HepG2 (cell line): ENCODE measurements around the gene GNG4. TPM values are rescaled to one million over a fixed set of nuclear protein-coding genes. Genes with fewer than 3 reads are reported as not detected.
A peak's percentile ranks its signal among the peaks of the same experiment; 100 is the strongest.

Experiments
- ARID3A ChIP-seq: IDR thresholded peaks from 2 replicates; pipeline ENCODE4 v1.6.1; 2012; ENCODE audit warnings: low read depth, low read length, improper control_type of control experiment
- E2F2 ChIP-seq: sonication (generic); formaldehyde crosslinking; IDR thresholded peaks from 2 replicates; pipeline ENCODE4 v1.4.0; 2020; ENCODE audit warnings: missing genetic modification reagents, borderline replicate concordance
- IRF2 ChIP-seq: IDR thresholded peaks from 2 replicates; pipeline ENCODE4 v1.6.1; 2018; ENCODE audit warnings: missing genetic modification reagents, missing compliant biosample characterization
- NCOA1 ChIP-seq: sonication (generic); formaldehyde crosslinking; IDR thresholded peaks from 2 replicates; pipeline ENCODE4 v1.9.0; 2021; ENCODE audit warnings: missing genetic modification reagents
- NFIC ChIP-seq: IDR thresholded peaks from 2 replicates; pipeline ENCODE4 v1.6.1; 2012; ENCODE audit warnings: mild to moderate bottlenecking, low read length, inconsistent platforms
- NFKBIZ ChIP-seq: IDR thresholded peaks from 2 replicates; pipeline ENCODE4 v1.6.1; 2018; ENCODE audit warnings: missing genetic modification reagents, missing compliant biosample characterization
- NRL ChIP-seq: sonication (generic); formaldehyde crosslinking; IDR thresholded peaks from 2 replicates; pipeline ENCODE4 v1.5.0; 2020; ENCODE audit warnings: missing genetic modification reagents, mild to moderate bottlenecking, moderate library complexity, borderline replicate concordance
- RBM39 ChIP-seq: fragments of 200-400 bp; formaldehyde crosslinking; IDR thresholded peaks from one replicate; pipeline ENCODE4 v1.6.1; 2018; ENCODE audit warnings: antibody characterized with exemption, mild to moderate bottlenecking, low read depth, low read length; ENCODE audit not compliant: poor library complexity, severe bottlenecking
- STAG1 ChIP-seq: sonication (generic); formaldehyde crosslinking; IDR thresholded peaks from 2 replicates; pipeline ENCODE4 v1.4.0; 2020; ENCODE audit warnings: missing genetic modification reagents
- ZFP41 ChIP-seq: sonication (generic); formaldehyde crosslinking; IDR thresholded peaks from 2 replicates; pipeline ENCODE4 v1.4.0; 2020; ENCODE audit warnings: mild to moderate bottlenecking, missing genetic modification reagents, borderline replicate concordance
- ZNF10 ChIP-seq: sonication (generic); formaldehyde crosslinking; IDR thresholded peaks from 2 replicates; pipeline ENCODE4 v1.4.0; 2020; ENCODE audit warnings: mild to moderate bottlenecking, low read depth, missing genetic modification reagents, borderline replicate concordance
- ZNF234 ChIP-seq: sonication (generic); formaldehyde crosslinking; conservative IDR thresholded peaks from 2 replicates; pipeline ENCODE4 v1.5.1; 2020; ENCODE audit warnings: mild to moderate bottlenecking, missing genetic modification reagents
- ZNF44 ChIP-seq: sonication (generic); formaldehyde crosslinking; IDR thresholded peaks from 2 replicates; pipeline ENCODE4 v1.5.1; 2020; ENCODE audit warnings: mild to moderate bottlenecking, missing genetic modification reagents
- ZNF446 ChIP-seq: sonication (generic); formaldehyde crosslinking; IDR thresholded peaks from 2 replicates; pipeline ENCODE4 v1.5.0; 2020; ENCODE audit warnings: mild to moderate bottlenecking, missing genetic modification reagents
- ZNF607 ChIP-seq: sonication (generic); formaldehyde crosslinking; IDR thresholded peaks from 2 replicates; pipeline ENCODE4 v1.5.1; 2020; ENCODE audit warnings: missing genetic modification reagents, mild to moderate bottlenecking, borderline replicate concordance
- ZNF678 ChIP-seq: sonication (generic); formaldehyde crosslinking; IDR thresholded peaks from 2 replicates; pipeline ENCODE4 v1.4.0; 2020; ENCODE audit warnings: mild to moderate bottlenecking, missing genetic modification reagents
- polyA plus RNA-seq, 8 experiments: library from polyadenylated mRNA; depleted of rRNA in 3 of 8; stranded (reverse) in 7 of 8; unstranded in 1 of 8; fragments of >200 nt; fragmentation: Illumina TruSeq in 4 of 8; extraction: Trizol in 4 of 8; gene quantifications; 2 replicates each; pipeline versions ENCODE4 v1.2.1 to v1.2.3, GENCODE V29; 2011 to 2016; ENCODE audit warnings: low read depth in 4 of 8, missing spikeins in 1 of 8, mixed read lengths in 1 of 8; ENCODE audit not compliant: insufficient read depth in 1 of 8
- total RNA-seq, 5 experiments: library from RNA; depleted of rRNA; stranded (reverse); fragments of >200 nt; fragmentation: Illumina TruSeq; extraction: Trizol; gene quantifications; 2 replicates each; pipeline ENCODE4 v1.2.3, GENCODE V29; 2016; ENCODE audit warnings: low read depth in 1 of 5
- TF ChIP-seq, protein P1 (sequence below): sonication (generic); formaldehyde crosslinking; IDR thresholded peaks from 2 replicates; pipeline ENCODE4 v1.8.0; 2022; ENCODE audit warnings: missing genetic modification reagents, low read depth, mild to moderate bottlenecking, borderline replicate concordance
- TF ChIP-seq, protein P2 (sequence below): sonication (generic); formaldehyde crosslinking; IDR thresholded peaks from 2 replicates; pipeline ENCODE4 v1.4.0; 2020; ENCODE audit warnings: low read depth, mild to moderate bottlenecking, missing genetic modification reagents
- TF ChIP-seq, protein P3 (sequence below): sonication (generic); formaldehyde crosslinking; IDR thresholded peaks from 2 replicates; pipeline ENCODE4 v1.8.1; 2023; ENCODE audit warnings: mild to moderate bottlenecking, inconsistent platforms, moderate library complexity, missing genetic modification reagents, borderline replicate concordance
- TF ChIP-seq, protein P4 (sequence below): sonication (generic); formaldehyde crosslinking; IDR thresholded peaks from 2 replicates; pipeline ENCODE4 v1.8.1; 2022; ENCODE audit warnings: mild to moderate bottlenecking, missing genetic modification reagents
- TF ChIP-seq, protein P5 (sequence below): sonication (generic); formaldehyde crosslinking; IDR thresholded peaks from 2 replicates; pipeline ENCODE4 v1.5.0; 2020; ENCODE audit warnings: missing genetic modification reagents

Gene GNG4
- total and polyA plus RNA-seq, 2 of the 13 experiments (the other 11 are each of a cell fraction or from before 2014, with no cell fraction given), result 27.1 to 69.5 TPM

GRCh38 chr1:235504494-235505222 is 144.9 kb downstream of the GNG4 start (continued):
- no peak for TF ChIP-seq RBM39
- TF ChIP-seq NFIC, result no peak
- TF ChIP-seq, protein P1, sequence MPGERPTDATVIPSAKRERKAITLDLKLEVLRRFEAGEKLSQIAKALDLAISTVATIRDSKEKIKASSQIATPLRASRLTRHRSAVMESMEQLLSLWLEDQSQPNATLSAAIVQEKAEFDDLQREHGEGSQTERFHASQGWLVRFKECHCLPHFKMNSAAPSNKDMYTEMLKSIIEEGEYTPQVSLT (CRISPR knock-in tag), result no peak; the same call in 1 of the 2 replicates
- no peak for TF ChIP-seq ZNF10 (CRISPR knock-in tag)
- TF ChIP-seq ZFP41 (CRISPR knock-in tag), result 0 out of 2 replicates have a peak, but pooled peaks have one; percentile 58
- no peak for TF ChIP-seq E2F2
- TF ChIP-seq, protein P2, sequence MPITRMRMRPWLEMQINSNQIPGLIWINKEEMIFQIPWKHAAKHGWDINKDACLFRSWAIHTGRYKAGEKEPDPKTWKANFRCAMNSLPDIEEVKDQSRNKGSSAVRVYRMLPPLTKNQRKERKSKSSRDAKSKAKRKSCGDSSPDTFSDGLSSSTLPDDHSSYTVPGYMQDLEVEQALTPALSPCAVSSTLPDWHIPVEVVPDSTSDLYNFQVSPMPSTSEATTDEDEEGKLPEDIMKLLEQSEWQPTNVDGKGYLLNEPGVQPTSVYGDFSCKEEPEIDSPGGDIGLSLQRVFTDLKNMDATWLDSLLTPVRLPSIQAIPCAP (CRISPR knock-in tag), result no peak
- peak; percentile 21; the same call in 1 of the 2 replicates for TF ChIP-seq NCOA1 (CRISPR knock-in tag)
- TF ChIP-seq ZNF607 (CRISPR knock-in tag), result peak; percentile 55; the same call in 1 of the 2 replicates
- no peak for TF ChIP-seq ZNF234 (CRISPR knock-in tag)
- TF ChIP-seq ARID3A, result no peak
- TF ChIP-seq, protein P3, sequence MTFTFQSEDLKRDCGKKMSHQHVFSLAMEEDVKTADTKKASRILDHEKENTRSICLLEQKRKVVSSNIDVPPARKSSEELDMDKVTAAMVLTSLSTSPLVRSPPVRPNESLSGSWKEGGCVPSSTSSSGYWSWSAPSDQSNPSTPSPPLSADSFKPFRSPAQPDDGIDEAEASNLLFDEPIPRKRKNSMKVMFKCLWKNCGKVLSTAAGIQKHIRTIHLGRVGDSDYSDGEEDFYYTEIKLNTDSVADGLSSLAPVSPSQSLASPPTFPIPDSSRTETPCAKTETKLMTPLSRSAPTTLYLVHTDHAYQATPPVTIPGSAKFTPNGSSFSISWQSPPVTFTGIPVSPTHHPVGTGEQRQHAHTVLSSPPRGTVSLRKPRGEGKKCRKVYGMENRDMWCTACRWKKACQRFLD (CRISPR knock-in tag), result peak; percentile 77
- TF ChIP-seq, protein P4, sequence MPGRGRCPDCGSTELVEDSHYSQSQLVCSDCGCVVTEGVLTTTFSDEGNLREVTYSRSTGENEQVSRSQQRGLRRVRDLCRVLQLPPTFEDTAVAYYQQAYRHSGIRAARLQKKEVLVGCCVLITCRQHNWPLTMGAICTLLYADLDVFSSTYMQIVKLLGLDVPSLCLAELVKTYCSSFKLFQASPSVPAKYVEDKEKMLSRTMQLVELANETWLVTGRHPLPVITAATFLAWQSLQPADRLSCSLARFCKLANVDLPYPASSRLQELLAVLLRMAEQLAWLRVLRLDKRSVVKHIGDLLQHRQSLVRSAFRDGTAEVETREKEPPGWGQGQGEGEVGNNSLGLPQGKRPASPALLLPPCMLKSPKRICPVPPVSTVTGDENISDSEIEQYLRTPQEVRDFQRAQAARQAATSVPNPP (CRISPR knock-in tag), result no peak; the same call in 1 of the 2 replicates
- TF ChIP-seq ZNF44 (CRISPR knock-in tag), result peak; percentile 95; the same call in 1 of the 2 replicates
- peak; percentile 60; the same call in 1 of the 2 replicates for TF ChIP-seq NFKBIZ
- TF ChIP-seq, protein P5, sequence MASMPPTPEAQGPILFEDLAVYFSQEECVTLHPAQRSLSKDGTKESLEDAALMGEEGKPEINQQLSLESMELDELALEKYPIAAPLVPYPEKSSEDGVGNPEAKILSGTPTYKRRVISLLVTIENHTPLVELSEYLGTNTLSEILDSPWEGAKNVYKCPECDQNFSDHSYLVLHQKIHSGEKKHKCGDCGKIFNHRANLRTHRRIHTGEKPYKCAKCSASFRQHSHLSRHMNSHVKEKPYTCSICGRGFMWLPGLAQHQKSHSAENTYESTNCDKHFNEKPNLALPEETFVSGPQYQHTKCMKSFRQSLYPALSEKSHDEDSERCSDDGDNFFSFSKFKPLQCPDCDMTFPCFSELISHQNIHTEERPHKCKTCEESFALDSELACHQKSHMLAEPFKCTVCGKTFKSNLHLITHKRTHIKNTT (CRISPR knock-in tag), result no peak
- peak; percentile 80 for TF ChIP-seq IRF2
- no peak; the same call in 1 of the 2 replicates for TF ChIP-seq ZNF446 (CRISPR knock-in tag)
- 0 out of 2 replicates have a peak, but pooled peaks have one; percentile 7 for TF ChIP-seq ZNF678 (CRISPR knock-in tag)
- peak; percentile 69; the same call in 1 of the 2 replicates for TF ChIP-seq NRL (CRISPR knock-in tag)
- TF ChIP-seq STAG1 (CRISPR knock-in tag), result peak; percentile 58
